Measurements from ENCODE around the gene UBE2J1.
"Not testable (repeated sequence)": the region's sequence is repeated elsewhere in the genome, so short reads cannot be mapped to it uniquely, and the experiment has no call there.

UBE2J1 gene

GRCh38 chr6:89297695-89298351 is 54.7 kb downstream of the UBE2J1 start:
- TF ChIP-seq ZFX (IDR thresholded peaks at IDR 0.05) (no peak), CTCF (conservative IDR thresholded peaks at IDR 0.05) (no peak)
- no peak overlapping the region for H3K27ac ChIP-seq

- no peak overlapping the region for H3K27ac ChIP-seq
- no peak for TF ChIP-seq CTCF (conservative IDR thresholded peaks at IDR 0.05)
- TF ChIP-seq ZFX (IDR thresholded peaks at IDR 0.05) = no peak
Measured at GRCh38 chr6:89295981-89296380, 56.5 kb downstream of the UBE2J1 start.

GRCh38 chr6:89295116-89295515 is 57.4 kb downstream of the UBE2J1 start:
- not testable (repeated sequence) for H3K27ac ChIP-seq

GRCh38 chr6:89291256-89291819 is 61.2 kb downstream of the UBE2J1 start:
- no peak for TF ChIP-seq CTCF (conservative IDR thresholded peaks at IDR 0.05)
- TF ChIP-seq ZFX (IDR thresholded peaks at IDR 0.05) = no peak
- H3K27ac ChIP-seq = no peak overlapping the region

- TF ChIP-seq CTCF (conservative IDR thresholded peaks at IDR 0.05) (no peak), ZFX (IDR thresholded peaks at IDR 0.05) (no peak)
- no peak overlapping the region for H3K27ac ChIP-seq
Measured at GRCh38 chr6:89290401-89291155, 61.9 kb downstream of the UBE2J1 start.

GRCh38 chr6:89289710-89290109 is 62.8 kb downstream of the UBE2J1 start:
- TF ChIP-seq CTCF (conservative IDR thresholded peaks at IDR 0.05) = no peak
- no peak for TF ChIP-seq ZFX (IDR thresholded peaks at IDR 0.05)
- H3K27ac ChIP-seq = no peak overlapping the region

GRCh38 chr6:89287351-89288028 is 65.0 kb downstream of the UBE2J1 start:
- no peak overlapping the region for H3K27ac ChIP-seq
- TF ChIP-seq ZFX (IDR thresholded peaks at IDR 0.05) (no peak), CTCF (conservative IDR thresholded peaks at IDR 0.05) (no peak)

Measured in C4-2B (cell line).